ENCODE data around the gene NME3.

NME3 gene

DNA sequence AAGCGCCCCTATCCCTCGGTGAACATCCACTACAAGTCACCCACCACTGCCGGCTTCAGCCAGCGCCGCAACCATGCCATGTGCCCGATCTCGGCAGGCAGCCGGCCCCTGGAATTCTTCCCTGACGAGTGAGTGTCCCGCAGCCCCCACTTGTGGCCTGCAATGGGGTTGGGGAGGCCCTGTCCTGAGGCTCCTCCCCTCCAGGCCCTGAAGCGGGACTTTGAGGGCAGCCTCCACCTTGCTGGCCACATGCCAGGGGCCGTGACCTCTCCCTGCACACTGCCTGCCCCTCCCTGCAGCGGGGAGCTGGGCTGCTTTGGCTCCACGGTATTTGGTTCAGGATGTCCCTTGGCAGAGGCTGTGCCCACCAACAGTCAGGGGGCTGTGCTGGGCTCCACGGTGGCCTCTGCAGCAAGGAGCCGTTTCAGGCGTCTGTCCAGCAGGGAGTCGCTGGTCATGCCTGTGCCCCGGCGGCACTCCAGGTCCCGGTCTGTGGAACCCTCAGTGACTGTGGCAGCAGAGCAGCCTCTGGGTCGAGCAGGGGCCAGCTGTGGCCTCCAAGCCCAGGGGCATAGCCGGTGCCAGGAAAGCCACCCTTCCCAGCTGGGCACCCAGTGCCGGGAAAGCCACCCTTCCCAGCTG is 8.3 kb downstream of the NME3 start:
- DNase-seq (ENCODE audit: low read depth), result no peak
- TF ChIP-seq, protein P1, sequence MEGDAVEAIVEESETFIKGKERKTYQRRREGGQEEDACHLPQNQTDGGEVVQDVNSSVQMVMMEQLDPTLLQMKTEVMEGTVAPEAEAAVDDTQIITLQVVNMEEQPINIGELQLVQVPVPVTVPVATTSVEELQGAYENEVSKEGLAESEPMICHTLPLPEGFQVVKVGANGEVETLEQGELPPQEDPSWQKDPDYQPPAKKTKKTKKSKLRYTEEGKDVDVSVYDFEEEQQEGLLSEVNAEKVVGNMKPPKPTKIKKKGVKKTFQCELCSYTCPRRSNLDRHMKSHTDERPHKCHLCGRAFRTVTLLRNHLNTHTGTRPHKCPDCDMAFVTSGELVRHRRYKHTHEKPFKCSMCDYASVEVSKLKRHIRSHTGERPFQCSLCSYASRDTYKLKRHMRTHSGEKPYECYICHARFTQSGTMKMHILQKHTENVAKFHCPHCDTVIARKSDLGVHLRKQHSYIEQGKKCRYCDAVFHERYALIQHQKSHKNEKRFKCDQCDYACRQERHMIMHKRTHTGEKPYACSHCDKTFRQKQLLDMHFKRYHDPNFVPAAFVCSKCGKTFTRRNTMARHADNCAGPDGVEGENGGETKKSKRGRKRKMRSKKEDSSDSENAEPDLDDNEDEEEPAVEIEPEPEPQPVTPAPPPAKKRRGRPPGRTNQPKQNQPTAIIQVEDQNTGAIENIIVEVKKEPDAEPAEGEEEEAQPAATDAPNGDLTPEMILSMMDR (conservative IDR thresholded peaks at IDR 0.05; ENCODE audit: low read depth, low read length), result no peak
- no peak overlapping the region for H3K4me3 ChIP-seq (ENCODE audit: low read length)

DNA sequence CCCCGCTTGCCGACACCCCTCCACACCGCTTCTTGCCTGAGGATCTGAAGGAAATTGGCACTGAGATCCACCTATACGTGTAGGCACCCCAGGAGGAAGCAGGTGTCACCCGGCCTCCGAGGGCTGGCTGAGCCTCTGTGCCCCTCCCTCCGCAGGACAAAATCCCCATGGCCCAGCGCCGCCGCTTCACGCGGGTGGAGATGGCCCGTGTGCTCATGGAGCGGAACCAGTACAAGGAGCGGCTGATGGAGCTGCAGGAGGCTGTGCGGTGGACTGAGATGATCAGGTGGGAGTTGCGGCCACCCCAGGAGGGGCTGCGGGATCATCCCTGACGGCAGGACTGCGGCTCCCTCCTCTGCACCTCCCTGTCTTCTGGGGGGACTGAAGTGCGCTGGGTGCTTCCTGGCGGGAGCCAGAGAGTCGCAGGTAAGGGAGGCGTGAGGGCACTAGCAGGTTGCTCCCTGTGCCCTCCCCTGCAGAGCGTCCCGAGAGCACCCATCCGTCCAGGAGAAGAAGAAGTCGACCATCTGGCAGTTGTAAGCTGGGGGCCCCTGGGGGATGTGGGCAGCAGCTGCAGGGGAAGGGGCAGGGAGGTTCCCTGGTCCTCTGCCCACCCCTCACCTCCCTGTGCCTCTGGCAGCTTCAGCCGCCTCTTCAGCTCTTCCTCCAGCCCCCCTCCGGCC is 9.0 kb downstream of the NME3 start:
- TF ChIP-seq, protein P1 (conservative IDR thresholded peaks at IDR 0.05; ENCODE audit: low read depth, low read length), result no peak
- H3K4me3 ChIP-seq (ENCODE audit: low read length), result no peak overlapping the region
- no peak for DNase-seq (ENCODE audit: low read depth)

DNA sequence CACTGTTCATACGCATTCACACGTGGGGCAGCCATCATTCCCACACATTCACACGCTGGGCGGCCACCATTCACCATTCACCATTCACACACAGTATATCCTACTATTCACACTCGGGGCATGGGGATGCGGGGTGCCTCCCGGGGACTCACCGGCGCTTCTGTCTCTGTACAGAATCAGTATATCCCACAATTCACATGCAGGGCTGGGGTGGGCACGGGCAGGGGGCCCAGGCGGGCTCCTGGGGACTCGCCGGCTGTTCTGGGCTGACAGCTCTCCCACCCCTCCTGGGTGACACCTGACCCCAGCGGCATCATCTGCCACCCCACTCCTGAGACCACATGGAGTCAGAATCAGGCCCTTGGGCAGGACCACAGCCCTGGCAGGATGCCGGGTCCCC is 9.6 kb downstream of the NME3 start:
- TF ChIP-seq, protein P1 (conservative IDR thresholded peaks at IDR 0.05; ENCODE audit: low read depth, low read length), result no peak

DNA sequence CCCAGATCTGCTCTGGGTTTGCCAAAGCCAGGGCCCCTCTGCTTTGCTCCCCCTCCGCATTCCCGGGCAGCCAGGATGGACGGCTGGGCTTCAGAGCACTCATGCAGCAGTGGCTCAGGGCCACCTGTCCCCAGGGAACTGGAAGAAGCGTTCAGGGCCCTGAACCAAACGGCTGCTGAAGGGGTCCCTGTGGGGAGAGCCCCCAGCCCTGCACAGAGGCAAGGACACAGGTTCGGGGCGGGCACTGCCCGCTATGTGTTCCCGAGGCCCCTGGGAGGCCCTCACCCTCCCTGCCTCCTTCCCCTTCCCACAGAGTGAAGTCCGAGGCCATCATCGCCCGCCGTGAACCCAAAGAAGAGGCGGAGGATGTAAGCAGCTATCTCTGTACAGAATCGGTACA is 10.4 kb downstream of the NME3 start:
- H3K4me3 ChIP-seq (ENCODE audit: low read length), result no peak overlapping the region
- DNase-seq (ENCODE audit: low read depth), result no peak
- TF ChIP-seq, protein P1 (conservative IDR thresholded peaks at IDR 0.05; ENCODE audit: low read depth, low read length), result no peak

More for the DNA sequence above, 9.6 kb downstream of the NME3 start:
- no peak for DNase-seq (ENCODE audit: low read depth)
- no peak overlapping the region for H3K4me3 ChIP-seq (ENCODE audit: low read length)

DNA sequence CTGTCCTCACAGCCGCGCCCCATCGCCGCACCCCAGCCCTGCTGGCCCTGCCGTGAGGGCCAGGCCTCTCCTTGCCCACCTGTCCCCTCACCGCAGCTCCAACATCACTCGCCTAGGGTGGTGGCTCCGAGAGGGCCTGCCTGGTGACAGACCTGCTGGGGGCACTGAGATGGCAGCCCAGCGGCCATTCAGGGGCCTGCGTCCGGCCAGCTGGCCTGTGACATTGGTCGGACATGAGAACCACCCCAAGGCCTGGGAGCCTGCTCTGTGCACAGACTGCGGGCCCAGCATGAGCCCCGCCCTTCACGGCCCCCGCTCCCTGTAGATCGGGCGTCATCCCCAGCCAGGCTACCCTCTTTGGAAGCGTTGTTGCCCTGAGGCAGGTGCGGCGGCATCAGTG is 11.8 kb downstream of the NME3 start:
- H3K4me3 ChIP-seq (ENCODE audit: low read length), result no peak overlapping the region
- DNase-seq (ENCODE audit: low read depth), result no peak
- TF ChIP-seq, protein P1 (conservative IDR thresholded peaks at IDR 0.05; ENCODE audit: low read depth, low read length), result no peak

DNA sequence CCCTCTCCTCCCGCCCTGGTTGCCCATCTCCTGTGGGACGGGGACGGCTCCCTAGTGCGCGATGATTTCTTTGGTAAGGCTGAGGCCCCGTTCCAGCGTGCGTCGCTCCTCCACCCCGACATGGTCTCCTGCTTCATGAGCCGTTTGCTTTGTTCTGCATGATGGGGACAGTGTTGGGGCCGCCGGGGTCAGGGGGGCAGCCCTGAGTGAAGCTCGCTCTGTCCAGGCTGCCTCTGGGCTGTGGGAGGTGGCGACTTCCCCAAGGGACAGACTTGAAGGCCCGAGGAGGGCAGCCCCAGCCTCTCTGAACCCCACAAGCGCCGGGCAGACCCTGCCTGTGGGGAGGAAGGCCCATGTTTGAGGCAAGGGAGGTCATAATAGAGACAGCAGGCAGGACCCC is 12.4 kb downstream of the NME3 start:
- DNase-seq (ENCODE audit: low read depth), result no peak
- no peak overlapping the region for H3K4me3 ChIP-seq (ENCODE audit: low read length)
- TF ChIP-seq, protein P1 (conservative IDR thresholded peaks at IDR 0.05; ENCODE audit: low read depth, low read length), result no peak

All from retinal pigment epithelial cell (primary cell).